Panc1 (cell line): ENCODE measurements around the gene LHFPL3. TPM values are rescaled to one million over a fixed set of nuclear protein-coding genes. Genes with fewer than 3 reads are reported as not detected.

ENCODE experiments used
- ATAC-seq: fragments of 200-7000 bp; cut with Tn5 transposase; 2 replicates; pipeline ENCODE4 v1.9.1; 2020; ENCODE audit warnings: mild to moderate bottlenecking, moderate library complexity
- BruUV-seq: library from RNA; stranded (reverse); fragments of 400-500 nt; replicated peaks from 2 replicates; lab custom pipeline; 2021; lab: Mats Ljungman, UMichigan
- CTCF ChIA-PET: fragments of 300-600 bp; sonication (Branson Sonifier 250); formaldehyde crosslinking; loops from one replicate; lab custom pipeline; 2022; ENCODE audit warnings: antibody characterized with exemption; lab: Charles Lee
- POLR2A ChIA-PET: fragments of 300-600 bp; sonication (Branson Sonifier 250); formaldehyde crosslinking; loops from one replicate; lab custom pipeline; 2022; ENCODE audit warnings: antibody characterized with exemption; lab: Charles Lee
- DNase-seq: peaks from one replicate; pipeline ENCODE4 v3.0.0-alpha.2; 2010; ENCODE audit warnings: low read depth, low spot score
- H3K27ac ChIP-seq: 2 replicates; pipeline ENCODE4 v1.5.1; 2011; ENCODE audit warnings: mild to moderate bottlenecking, low read length, inconsistent platforms
- H3K27me3 ChIP-seq: fragments of 200-500 bp; sonication (Bioruptor generic); 2 replicates; pipeline ENCODE4 v1.6.0; 2014; ENCODE audit warnings: low read length, inconsistent platforms; ENCODE audit not compliant: control insufficient read depth, insufficient read depth
- H3K36me3 ChIP-seq: fragments of 200-500 bp; sonication (Bioruptor generic); 2 replicates; pipeline ENCODE4 v1.5.1; 2014; ENCODE audit warnings: inconsistent platforms, mild to moderate bottlenecking, low read length, moderate library complexity; ENCODE audit not compliant: control insufficient read depth, insufficient read depth
- H3K4me1 ChIP-seq: 2 replicates; pipeline ENCODE4 v1.5.1; 2011; ENCODE audit warnings: inconsistent platforms, mild to moderate bottlenecking, low read length, moderate library complexity; ENCODE audit not compliant: control insufficient read depth, insufficient read depth
- H3K4me3 ChIP-seq, 2 experiments: 2 replicates each; pipeline ENCODE4 v1.5.1; 2011 to 2012; ENCODE audit warnings: low read depth in 2 of 2, low read length in 2 of 2, mild to moderate bottlenecking in 2 of 2, inconsistent platforms in 1 of 2, moderate library complexity in 1 of 2
- H3K9me3 ChIP-seq: fragments of 200-500 bp; sonication (Bioruptor generic); 2 replicates; pipeline ENCODE4 v1.5.1; 2014; ENCODE audit warnings: low read depth, mild to moderate bottlenecking, inconsistent platforms, low read length, moderate library complexity; ENCODE audit not compliant: control insufficient read depth, insufficient read depth
- POLR2AphosphoS5 ChIP-seq: IDR thresholded peaks from 2 replicates; pipeline ENCODE4 v1.6.1; 2012; ENCODE audit warnings: mild to moderate bottlenecking, low read depth, low read length, moderate library complexity
- SIN3A ChIP-seq: IDR thresholded peaks from 2 replicates; pipeline ENCODE4 v1.6.1; 2012; ENCODE audit warnings: low read depth, mild to moderate bottlenecking, low read length, moderate library complexity, borderline replicate concordance; ENCODE audit not compliant: insufficient read depth
- TCF7L2 ChIP-seq: IDR thresholded peaks from 2 replicates; pipeline ENCODE4 v1.6.1; 2011; ENCODE audit warnings: mild to moderate bottlenecking, low read depth, low read length, inconsistent platforms
- in situ Hi-C: cut with HindIII; loops from 2 replicates; pipeline ENCODE4 v1.10.0; 2016; ENCODE audit warnings: low sequenced_read_pairs, low pct_unique_long_range_greater_than_20kb
- intact Hi-C: fragments of 100-400 bp; cut with micrococcal nuclease; formaldehyde crosslinking; loops from one replicate; pipeline ENCODE4 v1.10.0; 2022; ENCODE audit not compliant: unreplicated experiment
- total RNA-seq: library from RNA; stranded (reverse); gene quantifications from one replicate; pipeline ENCODE4 v1.2.1, GENCODE V29; 2021; ENCODE audit not compliant: unreplicated experiment
- TF ChIP-seq, protein P1 (sequence below): fragments of 450-650 bp; IDR thresholded peaks from 2 replicates; pipeline ENCODE4 v1.5.1; 2017; ENCODE audit warnings: mild to moderate bottlenecking
- TF ChIP-seq, protein P2 (sequence below), 2 experiments: IDR thresholded peaks; 2 replicates each; pipeline ENCODE4 v1.6.1; 2011 to 2012; ENCODE audit warnings: low read depth in 2 of 2, control low read depth in 1 of 2, low read length in 1 of 2, mild to moderate bottlenecking in 1 of 2, moderate library complexity in 1 of 2; ENCODE audit not compliant: insufficient read depth in 1 of 2

The LHFPL3 gene
- total RNA-seq, 1 experiment from 2014 or later, result not detected

DNA sequence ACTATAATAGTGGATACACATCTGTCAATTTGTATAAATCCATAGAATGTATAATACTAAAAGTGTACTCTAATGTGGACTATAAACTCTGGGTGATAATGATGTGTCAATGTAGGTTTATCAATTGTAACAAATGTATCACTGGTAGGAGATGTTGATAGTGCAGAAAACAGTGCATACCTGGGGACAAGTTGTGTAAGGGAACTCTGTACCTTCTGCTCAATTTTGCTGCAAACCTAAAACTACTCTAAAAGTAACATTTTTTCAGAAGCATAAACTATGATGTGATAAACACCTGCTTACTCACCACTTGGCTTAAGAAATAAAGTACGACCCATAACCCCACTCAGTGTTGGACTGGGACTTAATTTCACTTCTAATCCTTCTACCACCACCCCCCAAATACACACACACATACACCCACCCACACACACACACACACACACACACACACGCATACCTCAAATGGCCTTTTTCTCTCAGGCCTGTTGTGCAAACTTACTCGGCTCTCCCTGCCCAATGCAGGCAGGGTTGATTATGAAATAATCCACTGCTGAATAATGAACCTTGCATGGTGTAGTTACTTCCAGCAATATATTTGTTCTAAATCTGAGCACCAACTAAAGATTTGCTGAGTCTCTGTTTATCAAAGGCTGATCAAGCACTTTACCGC, 531.5 kb downstream of the LHFPL3 start:
- Histone ChIP-seq H3K4me3 (no peak overlapping the region), H3K27me3 (peaks cover 12% of the 10 kb centered on the region), H3K9me3 (no peaks in the 10 kb centered on the region), H3K27ac (no peak overlapping the region), H3K36me3 (no peaks in the 10 kb centered on the region), H3K4me1 (no peaks in the 10 kb centered on the region)
- no TSS peak for BruUV-seq
- DNase-seq, result no peak
- in situ Hi-C loops (no loop called here), intact Hi-C loops (no loop called here)
- ChIA-PET CTCF (no interaction called here), POLR2A (no interaction called here)
- no peak for ATAC-seq
- TF ChIP-seq SIN3A (no peak), POLR2AphosphoS5 (no peak), TCF7L2 (no peak)
- TF ChIP-seq, protein P1, sequence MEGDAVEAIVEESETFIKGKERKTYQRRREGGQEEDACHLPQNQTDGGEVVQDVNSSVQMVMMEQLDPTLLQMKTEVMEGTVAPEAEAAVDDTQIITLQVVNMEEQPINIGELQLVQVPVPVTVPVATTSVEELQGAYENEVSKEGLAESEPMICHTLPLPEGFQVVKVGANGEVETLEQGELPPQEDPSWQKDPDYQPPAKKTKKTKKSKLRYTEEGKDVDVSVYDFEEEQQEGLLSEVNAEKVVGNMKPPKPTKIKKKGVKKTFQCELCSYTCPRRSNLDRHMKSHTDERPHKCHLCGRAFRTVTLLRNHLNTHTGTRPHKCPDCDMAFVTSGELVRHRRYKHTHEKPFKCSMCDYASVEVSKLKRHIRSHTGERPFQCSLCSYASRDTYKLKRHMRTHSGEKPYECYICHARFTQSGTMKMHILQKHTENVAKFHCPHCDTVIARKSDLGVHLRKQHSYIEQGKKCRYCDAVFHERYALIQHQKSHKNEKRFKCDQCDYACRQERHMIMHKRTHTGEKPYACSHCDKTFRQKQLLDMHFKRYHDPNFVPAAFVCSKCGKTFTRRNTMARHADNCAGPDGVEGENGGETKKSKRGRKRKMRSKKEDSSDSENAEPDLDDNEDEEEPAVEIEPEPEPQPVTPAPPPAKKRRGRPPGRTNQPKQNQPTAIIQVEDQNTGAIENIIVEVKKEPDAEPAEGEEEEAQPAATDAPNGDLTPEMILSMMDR, result no peak
- TF ChIP-seq, protein P2, sequence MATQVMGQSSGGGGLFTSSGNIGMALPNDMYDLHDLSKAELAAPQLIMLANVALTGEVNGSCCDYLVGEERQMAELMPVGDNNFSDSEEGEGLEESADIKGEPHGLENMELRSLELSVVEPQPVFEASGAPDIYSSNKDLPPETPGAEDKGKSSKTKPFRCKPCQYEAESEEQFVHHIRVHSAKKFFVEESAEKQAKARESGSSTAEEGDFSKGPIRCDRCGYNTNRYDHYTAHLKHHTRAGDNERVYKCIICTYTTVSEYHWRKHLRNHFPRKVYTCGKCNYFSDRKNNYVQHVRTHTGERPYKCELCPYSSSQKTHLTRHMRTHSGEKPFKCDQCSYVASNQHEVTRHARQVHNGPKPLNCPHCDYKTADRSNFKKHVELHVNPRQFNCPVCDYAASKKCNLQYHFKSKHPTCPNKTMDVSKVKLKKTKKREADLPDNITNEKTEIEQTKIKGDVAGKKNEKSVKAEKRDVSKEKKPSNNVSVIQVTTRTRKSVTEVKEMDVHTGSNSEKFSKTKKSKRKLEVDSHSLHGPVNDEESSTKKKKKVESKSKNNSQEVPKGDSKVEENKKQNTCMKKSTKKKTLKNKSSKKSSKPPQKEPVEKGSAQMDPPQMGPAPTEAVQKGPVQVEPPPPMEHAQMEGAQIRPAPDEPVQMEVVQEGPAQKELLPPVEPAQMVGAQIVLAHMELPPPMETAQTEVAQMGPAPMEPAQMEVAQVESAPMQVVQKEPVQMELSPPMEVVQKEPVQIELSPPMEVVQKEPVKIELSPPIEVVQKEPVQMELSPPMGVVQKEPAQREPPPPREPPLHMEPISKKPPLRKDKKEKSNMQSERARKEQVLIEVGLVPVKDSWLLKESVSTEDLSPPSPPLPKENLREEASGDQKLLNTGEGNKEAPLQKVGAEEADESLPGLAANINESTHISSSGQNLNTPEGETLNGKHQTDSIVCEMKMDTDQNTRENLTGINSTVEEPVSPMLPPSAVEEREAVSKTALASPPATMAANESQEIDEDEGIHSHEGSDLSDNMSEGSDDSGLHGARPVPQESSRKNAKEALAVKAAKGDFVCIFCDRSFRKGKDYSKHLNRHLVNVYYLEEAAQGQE (IDR thresholded peaks at IDR 0.05; ENCODE audit: insufficient read depth in 1 of 2, low read depth in 2 of 2, low read length in 1 of 2), result no peak

DNA sequence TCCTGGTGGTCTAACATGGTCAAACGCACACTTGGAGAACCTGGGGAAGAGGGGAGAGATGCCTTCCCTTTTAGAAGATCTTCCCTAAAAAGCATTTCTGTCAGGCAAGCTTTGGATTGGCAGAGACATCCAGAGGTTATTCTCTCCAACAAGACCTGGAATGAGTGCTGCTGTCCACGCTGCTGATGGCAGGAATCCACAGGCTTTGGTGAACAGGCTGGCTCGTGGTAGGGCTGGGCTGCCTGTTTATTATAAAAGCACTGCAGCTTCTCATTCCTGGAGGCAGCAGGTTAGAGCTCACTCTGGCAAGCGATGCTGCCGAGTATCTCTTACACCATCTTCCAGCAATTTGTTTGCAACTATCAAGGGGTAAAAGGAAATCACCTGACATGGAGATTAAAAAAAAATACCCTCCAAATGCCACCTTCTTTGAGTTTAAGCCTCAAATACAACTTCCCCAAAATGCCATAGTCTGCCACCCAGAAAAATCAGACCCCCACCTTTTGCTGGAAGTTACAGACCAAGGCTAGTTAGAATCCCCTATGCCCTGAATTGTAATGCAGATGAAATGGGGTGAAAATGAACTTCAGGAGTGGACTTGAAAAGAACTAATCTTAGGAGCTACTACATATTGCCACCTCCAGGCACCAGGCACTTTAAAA, 533.5 kb downstream of the LHFPL3 start:
- TF ChIP-seq, protein P1, result no peak
- TF ChIP-seq, protein P2 (IDR thresholded peaks at IDR 0.05; ENCODE audit: insufficient read depth in 1 of 2, low read depth in 2 of 2, low read length in 1 of 2), result no peak
- TF ChIP-seq TCF7L2 (no peak), SIN3A (no peak), POLR2AphosphoS5 (no peak)
- intact Hi-C loops (no loop called here), in situ Hi-C loops (no loop called here)
- Histone ChIP-seq H3K4me1 (no peaks in the 10 kb centered on the region), H3K9me3 (no peaks in the 10 kb centered on the region), H3K4me3 (no peak overlapping the region), H3K36me3 (no peaks in the 10 kb centered on the region), H3K27ac (no peak overlapping the region), H3K27me3 (peaks cover 12% of the 10 kb centered on the region)
- ChIA-PET CTCF (interaction anchor here (0.5 to 2.4 kb wide), 3 partner anchors 17 to 630 kb away, joined by 3 to 13 read pairs (median 6); no protein-coding TSS in a partner anchor), POLR2A (no interaction called here)
- DNase-seq (no peak), ATAC-seq (0 out of 2 replicates have a peak, but pooled peaks have one; percentile 34)
- no TSS peak for BruUV-seq
